ENCODE data around the gene KRT74.

DNA sequence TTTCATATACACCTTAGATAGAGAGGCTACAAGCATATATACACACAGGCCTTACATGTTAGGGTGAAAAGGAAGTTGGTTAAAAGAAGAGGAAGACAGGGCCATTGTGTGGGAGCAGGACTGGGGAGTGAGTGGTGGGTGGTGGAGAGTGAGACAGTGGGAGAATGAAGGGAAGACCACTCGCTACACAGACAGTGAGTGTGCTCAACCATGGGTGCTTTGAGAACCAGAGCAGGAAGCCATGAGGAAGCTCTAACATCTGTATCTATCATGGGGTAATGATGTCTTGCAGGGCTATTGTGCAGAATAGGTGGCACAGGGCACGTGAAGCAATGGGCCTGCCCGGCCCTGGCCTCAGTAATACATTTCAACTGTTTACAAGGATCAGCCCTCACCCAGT lies 11.4 kb upstream of the KRT74 start:
- TF ChIP-seq PAX5 (IDR thresholded peaks at IDR 0.05; ENCODE audit: insufficient read depth, low read length, severe bottlenecking), result no peak
- no peak for TF ChIP-seq POLR2AphosphoS5 (IDR thresholded peaks at IDR 0.05; ENCODE audit: low read depth, low read length)
- no peak for TF ChIP-seq POLR2A (IDR thresholded peaks at IDR 0.05; ENCODE audit: low read depth, low read length)
- no peak for TF ChIP-seq SPI1 (IDR thresholded peaks at IDR 0.05; ENCODE audit: low read depth, low read length)
- TF ChIP-seq TAF1 (IDR thresholded peaks at IDR 0.05; ENCODE audit: low read depth, low read length), result no peak

All from GM12891 (cell line).